ENCODE data around the gene INSIG2. TPM values are rescaled to one million over a fixed set of nuclear protein-coding genes. Genes with fewer than 3 reads are reported as not detected.

Gene INSIG2
- total RNA-seq, 1 experiment from 2014 or later = 8.7 TPM

DNA sequence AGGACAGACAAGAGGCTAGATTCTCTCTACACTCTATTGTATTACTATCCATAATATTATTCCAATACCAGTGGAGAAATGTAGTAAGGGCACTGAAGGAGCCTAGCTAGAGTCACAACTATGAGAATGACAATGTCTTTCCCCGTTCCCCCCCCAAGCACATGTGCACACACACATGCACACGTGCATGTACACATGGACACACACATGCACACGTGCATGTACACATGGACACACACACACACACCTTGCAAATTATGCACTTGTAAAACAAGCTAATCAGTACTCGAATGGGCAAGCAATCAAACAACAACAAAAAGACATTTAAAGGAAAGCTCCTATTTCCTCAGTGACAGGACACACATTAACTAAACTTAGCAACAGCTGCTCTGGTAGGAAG lies 65.2 kb downstream of the INSIG2 start:
- no peak overlapping the region for H2BK15ac ChIP-seq (ENCODE audit: low read depth, low read length)
- no peaks in the 10 kb centered on the region for H3K9me3 ChIP-seq (ENCODE audit: control insufficient read depth, low read depth, low read length)
- WGBS (ENCODE audit: extremely low coverage, insufficient read length, low lambda C conversion rate) = no CpG with 5 or more reads among the region's 4 CpGs
- no peak overlapping the region for H2BK12ac ChIP-seq (ENCODE audit: insufficient read length, low read depth, low read length)
- TF ChIP-seq CTCF (conservative IDR thresholded peaks at IDR 0.05) = no peak
- no peak overlapping the region for H3K27ac Mint-ChIP-seq
- H3K23ac ChIP-seq (ENCODE audit: insufficient read length, low read depth, low read length) = no peak overlapping the region
- no peak overlapping the region for H4K8ac ChIP-seq (replicated peaks; ENCODE audit: insufficient read length, low read depth, low read length)
- H4K5ac ChIP-seq (ENCODE audit: insufficient read length, low read depth, low read length) = no peak overlapping the region
- no peak overlapping the region for H2AK5ac ChIP-seq (ENCODE audit: insufficient read length, low read length)
- no peaks in the 10 kb centered on the region for H3K79me2 ChIP-seq (ENCODE audit: insufficient read depth, low read length)
- no peaks in the 10 kb centered on the region for H4K20me1 ChIP-seq (ENCODE audit: control insufficient read depth, insufficient read depth, insufficient read length)
- H3K27me3 ChIP-seq (ENCODE audit: insufficient read depth, low read length) = no peaks in the 10 kb centered on the region
- no peak for DNase-seq
- no peaks in the 10 kb centered on the region for H3K27me3 Mint-ChIP-seq (ENCODE audit: low read depth)
- no peak overlapping the region for H3K27ac ChIP-seq (ENCODE audit: insufficient read length, low read depth, low read length)
- no peak overlapping the region for H2BK20ac ChIP-seq (ENCODE audit: low read depth, low read length, poor library complexity, severe bottlenecking)
- H3K23me2 ChIP-seq (ENCODE audit: insufficient read length, low read depth, low read length, poor library complexity, severe bottlenecking) = no peaks in the 10 kb centered on the region
- no peak overlapping the region for H3K18ac ChIP-seq (ENCODE audit: insufficient read length, low read depth, low read length)
- no peak overlapping the region for H3K14ac ChIP-seq (ENCODE audit: insufficient read depth, low read length)
- H3K4ac ChIP-seq (ENCODE audit: low read depth, low read length) = no peak overlapping the region
- no peak overlapping the region for H3K56ac ChIP-seq (ENCODE audit: insufficient read length, low read depth, low read length)
- H3K4me3 Mint-ChIP-seq = no peak overlapping the region
- peaks cover 0 to 3% of the 10 kb centered on the region in 2 experiments; a peak in 1 of 5 replicates for H3K9me3 Mint-ChIP-seq
- no peak overlapping the region for H3K4me2 ChIP-seq (ENCODE audit: insufficient read depth, insufficient read length, low read length)
- H3T11ph ChIP-seq (ENCODE audit: low read length) = no peak overlapping the region
- H4K91ac ChIP-seq (ENCODE audit: insufficient read length, low read depth, low read length) = no peak overlapping the region
- H2BK120ac ChIP-seq (ENCODE audit: low read depth, low read length, poor library complexity, severe bottlenecking) = no peak overlapping the region
- H2AFZ ChIP-seq (ENCODE audit: low read length) = no peak overlapping the region
- H3K79me1 ChIP-seq (ENCODE audit: insufficient read depth, low read depth, low read length, poor library complexity, severe bottlenecking) = no peaks in the 10 kb centered on the region
- no peaks in the 10 kb centered on the region for H3K36me3 Mint-ChIP-seq (ENCODE audit: insufficient read depth in 1 of 3, low read depth in 3 of 3)
- H3K4me1 Mint-ChIP-seq = no peaks in the 10 kb centered on the region
- H3K9ac ChIP-seq (ENCODE audit: extremely low read depth, insufficient read length, low read length) = no peak overlapping the region
- H2BK5ac ChIP-seq (ENCODE audit: insufficient read length, low read length) = no peak overlapping the region
- no peaks in the 10 kb centered on the region for H3K4me1 ChIP-seq (ENCODE audit: insufficient read depth, low read length)

Measured in H9 (cell line).